Measurements from ENCODE around the gene IQGAP3.
A peak's percentile ranks its signal among the peaks of the same experiment; 100 is the strongest.
"Not testable (repeated sequence)": the region's sequence is repeated elsewhere in the genome, so short reads cannot be mapped to it uniquely, and the experiment has no call there.

IQGAP3 gene

GRCh38 chr1:156571261-156571852 lies 1.0 kb downstream of the IQGAP3 start:
- DNase-seq, result no peak

GRCh38 chr1:156566436-156566835 lies 5.9 kb downstream of the IQGAP3 start:
- DNase-seq, result no peak

DNA sequence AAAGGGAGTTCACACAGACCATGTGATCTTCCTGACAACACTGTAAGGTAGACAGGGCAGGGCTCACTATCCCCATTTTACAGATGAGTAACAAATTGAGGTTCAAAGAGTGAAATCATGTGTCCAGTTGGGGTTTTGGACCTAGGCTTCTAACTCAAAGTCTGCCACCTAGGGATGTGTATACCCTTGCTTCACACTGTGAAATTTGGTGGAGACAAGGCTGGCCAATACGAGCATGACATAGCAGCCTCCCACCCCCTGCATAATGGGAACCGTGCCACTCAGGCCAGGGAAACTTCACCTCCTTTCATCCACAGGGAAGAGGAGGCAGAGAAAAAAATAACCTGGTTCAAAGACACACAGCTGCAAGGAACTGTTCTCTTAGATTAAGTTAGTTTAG lies 6.8 kb downstream of the IQGAP3 start:
- DNase-seq, result no peak

- DNase-seq, result no peak
These were observed 11.7 kb downstream of the IQGAP3 start for GRCh38 chr1:156560585-156561163.

DNA sequence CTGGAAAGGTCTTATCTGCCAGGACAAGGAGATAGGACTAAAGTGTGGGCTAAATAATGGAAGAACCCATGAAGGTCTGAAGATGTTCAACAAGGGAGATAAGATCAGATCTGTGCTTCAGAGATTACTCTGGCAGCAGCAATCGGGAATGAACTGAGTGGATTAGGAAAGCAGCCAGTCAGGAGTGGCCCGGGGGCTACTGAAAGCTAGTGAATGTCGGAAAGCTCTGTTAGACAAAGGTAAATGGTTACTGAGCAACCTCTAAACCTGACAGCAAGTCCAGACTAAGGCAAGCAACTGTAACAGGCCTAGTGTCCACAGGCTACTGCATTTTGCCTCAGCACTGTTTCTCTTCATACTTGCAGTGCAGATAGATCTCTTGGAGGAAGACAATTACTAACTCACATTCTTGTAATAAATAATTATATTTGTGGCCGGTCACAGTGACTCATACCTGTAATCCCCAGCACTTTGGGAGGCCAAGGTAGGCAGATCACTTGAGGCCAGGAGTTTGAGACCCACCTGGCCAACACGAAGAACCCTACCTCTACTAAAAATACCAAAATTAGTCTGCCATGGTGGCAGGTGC lies 12.5 kb downstream of the IQGAP3 start:
- no peak for DNase-seq

GRCh38 chr1:156559086-156559796 lies 13.1 kb downstream of the IQGAP3 start:
- DNase-seq, result no peak

- DNase-seq, result peak in 1 of 3 experiments; percentile 7
These were observed 16.0 kb downstream of the IQGAP3 start for GRCh38 chr1:156556354-156556753.

DNA sequence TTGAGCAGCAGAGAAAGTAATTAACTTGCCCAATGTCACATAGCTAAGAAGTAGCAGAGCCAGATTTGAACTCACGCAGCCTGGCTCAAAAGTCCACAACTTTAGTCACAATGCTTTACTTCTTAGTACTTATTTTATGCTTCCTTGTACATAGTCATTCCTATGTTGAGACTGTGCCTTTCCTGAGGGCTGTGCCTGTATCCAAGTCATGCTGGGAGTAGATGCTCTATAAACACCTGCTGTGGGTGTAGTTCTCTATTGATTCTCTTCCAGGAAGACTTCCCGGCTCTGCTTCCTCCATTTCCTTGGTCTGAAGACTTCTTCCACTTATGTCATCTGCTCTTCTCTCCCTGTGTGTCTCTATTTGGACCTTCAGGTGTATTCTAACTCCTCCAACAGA lies 16.6 kb downstream of the IQGAP3 start:
- DNase-seq, result no peak

GRCh38 chr1:156554971-156555370 lies 17.4 kb downstream of the IQGAP3 start:
- DNase-seq, result no peak

DNA sequence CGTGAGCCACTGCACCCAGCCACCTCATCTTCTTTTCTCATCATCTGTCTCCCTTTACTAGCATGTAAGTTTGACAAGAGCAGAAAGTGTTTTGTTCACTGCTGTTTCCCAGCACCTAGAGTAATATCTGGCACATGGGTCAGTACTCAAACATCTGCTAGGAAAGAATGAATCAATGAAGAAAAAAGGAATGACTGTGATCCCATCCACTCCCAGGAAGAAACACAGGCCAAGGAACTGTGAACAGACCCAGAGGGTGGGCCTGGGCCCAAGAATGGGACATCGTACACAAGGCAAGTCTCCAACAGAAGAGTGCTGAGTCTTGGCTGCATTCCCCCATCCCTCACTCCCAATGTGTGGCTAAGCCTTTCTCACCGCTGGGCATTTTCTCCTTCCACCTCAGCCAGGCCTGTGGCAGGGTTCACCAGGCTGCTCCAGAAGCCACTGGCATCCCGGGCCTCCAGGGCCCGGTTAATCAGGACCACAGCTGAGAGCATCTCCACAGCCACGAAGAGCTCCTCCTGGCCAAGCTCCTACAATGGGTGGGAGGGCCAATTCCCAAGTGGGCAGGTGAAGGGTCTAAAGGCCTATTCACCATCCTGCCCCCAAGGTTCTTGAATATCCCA lies 18.4 kb downstream of the IQGAP3 start:
- DNase-seq, result no peak

DNA sequence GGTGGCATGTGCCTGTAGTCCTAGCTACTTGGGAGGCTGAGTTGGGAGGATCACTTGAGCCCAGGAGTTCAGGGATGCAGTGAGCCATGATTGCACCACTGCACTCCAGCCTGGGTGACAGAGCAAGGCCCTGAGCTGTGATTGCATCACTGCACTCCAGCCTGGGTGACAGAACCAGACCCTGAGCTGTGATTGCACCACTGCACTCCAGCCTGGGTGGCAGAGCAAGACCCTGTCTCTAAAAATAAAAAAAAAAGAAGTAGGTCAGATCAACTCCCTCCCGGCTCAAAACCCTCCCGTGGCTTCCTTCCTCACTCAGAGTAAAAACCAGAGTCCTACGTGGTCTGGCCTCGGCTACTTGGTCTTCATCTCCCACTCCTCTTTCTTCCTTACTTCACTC lies 19.4 kb downstream of the IQGAP3 start:
- not testable (repeated sequence) for DNase-seq

- DNase-seq, result no peak
These were observed 19.8 kb downstream of the IQGAP3 start for GRCh38 chr1:156552518-156552917.

GRCh38 chr1:156551869-156552268 lies 20.5 kb downstream of the IQGAP3 start:
- no peak for DNase-seq

GRCh38 chr1:156551066-156551643 lies 21.2 kb downstream of the IQGAP3 start:
- no peak for DNase-seq

GRCh38 chr1:156550346-156550745 lies 22.0 kb downstream of the IQGAP3 start:
- no peak for DNase-seq

DNA sequence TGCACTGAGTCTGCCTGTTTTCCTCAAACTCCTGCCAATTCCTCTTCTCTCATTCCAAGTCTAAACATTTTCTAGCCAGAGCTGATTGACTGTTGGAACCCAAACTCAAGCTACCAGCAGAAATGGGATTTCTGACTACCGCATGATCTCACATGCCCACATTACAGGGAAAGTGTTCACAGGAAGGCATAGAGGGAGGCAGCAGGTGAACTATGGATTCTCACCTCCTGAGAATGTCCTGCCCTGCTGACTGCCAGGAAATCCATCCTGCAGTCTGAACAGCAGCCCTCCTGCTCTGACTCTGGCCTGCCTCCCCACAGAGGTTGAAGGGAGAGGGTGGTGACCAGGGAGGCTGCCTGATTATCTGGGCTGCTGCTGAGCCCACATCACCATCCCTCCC lies 22.5 kb downstream of the IQGAP3 start:
- DNase-seq, result no peak

GRCh38 chr1:156549390-156549789 lies 23.0 kb downstream of the IQGAP3 start:
- no peak for DNase-seq

DNA sequence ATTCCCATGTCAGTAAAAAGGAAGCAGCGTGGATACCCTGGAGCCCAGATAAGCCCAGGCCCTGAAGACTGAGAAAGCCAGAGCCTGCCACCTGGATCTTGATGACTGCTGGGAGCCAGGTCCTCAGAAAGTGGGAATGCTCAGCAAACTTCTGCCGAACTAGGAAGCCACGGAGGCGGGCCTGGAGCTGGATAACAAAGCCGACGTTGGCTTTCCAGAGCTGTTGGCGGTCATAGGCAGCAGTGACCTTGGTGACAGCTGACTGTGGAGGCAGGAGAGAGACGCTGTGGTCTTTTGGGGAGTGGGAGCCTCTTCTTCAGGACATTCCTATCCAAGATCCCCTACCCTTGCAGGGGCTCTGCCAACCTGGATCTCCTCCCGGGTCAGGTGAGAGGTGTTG lies 24.4 kb downstream of the IQGAP3 start:
- no peak for DNase-seq

- no peak for DNase-seq
These were observed 24.9 kb downstream of the IQGAP3 start for GRCh38 chr1:156547434-156547833.

- no peak for DNase-seq
These were observed 26.1 kb downstream of the IQGAP3 start for GRCh38 chr1:156546267-156546666.

GRCh38 chr1:156544592-156545102 lies 27.7 kb downstream of the IQGAP3 start:
- no peak for DNase-seq

- DNase-seq, result no peak
These were observed 29.3 kb downstream of the IQGAP3 start for GRCh38 chr1:156543066-156543465.

GRCh38 chr1:156540955-156541354 lies 31.4 kb downstream of the IQGAP3 start:
- no peak for DNase-seq
